Mesenteric fat pad (tissue), 1 donor: ENCODE results near the gene SMAD3. TPM values are rescaled to one million over a fixed set of nuclear protein-coding genes. Genes with fewer than 3 reads are reported as not detected.
A peak's percentile ranks its signal among the peaks of the same experiment; 100 is the strongest.

Experiments used
- DNase-seq: peaks from one replicate; pipeline ENCODE4 v3.0.0-alpha.2; 2020; ENCODE audit warnings: low spot score
- total RNA-seq: library from RNA; stranded (reverse); fragmentation: NEBNext Ultra II Directional; extraction: Animal tissue kit (Norgen Biotek cat#: 25700); gene quantifications from one replicate; pipeline ENCODE4 v1.2.1, GENCODE V29; 2021
- donor health status: DM: yes; HTN: yes; CAD: no.

Gene SMAD3
- total RNA-seq, 1 donor from 2014 or later: 71.9 TPM

DNA sequence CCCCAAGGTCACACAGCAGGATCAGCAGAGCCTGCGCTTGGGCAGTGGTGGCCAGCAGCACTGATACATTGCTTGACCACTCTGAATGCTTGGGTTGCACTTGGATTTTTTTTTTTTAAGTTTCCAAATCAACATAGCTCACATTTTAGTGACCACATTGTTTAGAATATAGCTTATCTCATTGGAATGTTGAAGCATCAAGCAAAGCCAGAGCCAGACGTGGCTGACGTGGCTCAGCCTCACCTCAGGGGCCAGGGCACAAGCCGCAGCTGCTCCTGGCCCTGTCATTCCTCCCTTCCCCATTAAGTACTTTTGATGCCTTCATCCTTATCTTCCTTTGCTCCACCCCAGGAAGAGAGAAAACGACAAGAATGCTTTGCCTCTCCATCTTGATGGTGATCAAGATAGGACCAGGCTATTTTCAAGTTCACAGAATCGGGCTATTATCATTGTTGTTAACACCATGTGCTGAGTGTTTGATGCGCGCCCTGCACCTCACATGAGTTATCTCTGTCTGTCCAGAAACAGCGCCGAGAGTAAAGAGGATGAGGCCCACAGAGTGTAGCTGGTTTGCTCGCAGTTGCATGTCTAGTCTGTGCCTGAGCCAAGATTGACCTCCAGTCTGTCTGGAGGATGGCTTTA lies 113.3 kb downstream of the SMAD3 start:
- DNase-seq: peak; percentile 64

DNA sequence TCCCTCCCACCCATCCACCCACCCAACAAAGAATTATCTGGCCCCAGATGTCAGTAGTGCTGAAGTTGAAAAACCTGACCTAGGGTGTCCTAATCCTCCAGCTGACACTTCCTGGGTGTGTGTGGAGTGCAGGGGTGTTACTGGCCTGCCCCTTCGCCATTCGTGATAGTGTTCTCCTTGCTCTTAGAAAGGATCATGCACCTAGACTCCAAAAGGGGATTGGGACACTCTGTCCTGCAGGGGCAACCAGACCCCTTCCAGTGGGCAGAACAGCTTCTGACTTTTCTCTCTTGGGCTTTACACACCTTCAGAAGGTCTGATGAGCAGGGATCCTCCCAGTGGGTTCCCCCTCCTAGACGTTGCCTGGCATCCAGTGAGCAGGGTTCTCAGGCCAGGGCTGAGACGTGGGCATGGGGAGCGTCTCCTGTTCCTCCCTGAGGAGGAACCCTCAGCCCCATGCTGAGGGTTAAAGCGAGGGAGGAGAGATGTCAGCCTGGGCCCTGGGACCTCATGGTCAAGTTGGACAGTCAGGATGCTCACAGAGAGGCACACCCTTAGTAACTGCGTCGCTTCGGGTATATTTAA lies 114.1 kb downstream of the SMAD3 start:
- peak; percentile 57 for DNase-seq

DNA sequence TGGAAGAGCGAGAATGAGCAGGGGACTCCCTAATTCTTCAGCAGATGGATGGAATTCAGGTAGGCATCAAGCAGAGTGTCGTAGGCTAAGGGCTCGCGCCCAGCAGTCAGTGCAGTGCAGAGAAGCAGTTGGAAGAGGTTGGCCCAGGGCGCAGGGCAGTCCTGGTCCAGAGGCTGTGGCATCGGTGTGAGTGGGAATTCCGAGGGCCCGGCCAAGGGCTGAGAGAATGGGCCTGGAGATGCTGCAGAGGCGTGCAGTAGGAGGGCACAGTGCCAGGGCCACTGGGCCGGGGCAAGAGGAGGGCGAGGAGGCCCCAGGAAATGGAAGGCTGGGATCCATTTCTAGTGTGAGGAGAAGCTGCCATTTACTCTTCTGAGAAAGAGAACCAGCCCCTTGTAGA lies 114.6 kb downstream of the SMAD3 start:
- DNase-seq: peak; percentile 78

DNA sequence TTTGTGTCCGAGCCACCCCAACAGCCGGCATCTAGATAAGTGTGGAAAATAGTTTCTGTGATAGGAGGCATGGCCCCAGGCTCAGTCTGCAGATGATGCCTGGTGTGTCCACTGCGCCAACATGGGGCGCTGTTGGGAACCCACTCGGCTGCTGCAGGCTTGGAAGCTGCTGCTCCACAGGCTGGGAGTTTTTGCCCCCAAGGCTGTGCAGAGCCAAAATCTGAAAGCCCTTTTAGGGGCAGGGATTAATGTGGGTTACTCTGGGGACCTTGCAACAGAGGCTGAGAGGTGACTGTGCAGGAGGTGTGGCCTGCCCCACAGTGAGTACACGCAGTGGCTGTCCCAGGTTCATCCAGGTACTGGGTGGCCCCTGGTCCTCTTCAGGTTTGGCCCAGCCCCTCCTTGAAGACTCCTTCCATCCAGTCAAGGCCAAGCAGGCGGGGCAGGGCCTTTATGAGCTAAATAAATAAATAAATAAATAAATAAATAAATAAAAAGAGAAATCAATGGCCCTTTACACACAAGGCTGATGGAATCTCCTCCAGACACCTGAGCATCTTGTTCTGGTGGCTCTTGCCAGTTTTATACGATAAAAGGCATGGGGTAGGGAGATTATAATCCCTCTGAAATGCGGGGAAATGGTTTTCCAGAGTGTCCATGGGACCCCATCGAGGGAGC lies 115.3 kb downstream of the SMAD3 start:
- peak; percentile 67 for DNase-seq

DNA sequence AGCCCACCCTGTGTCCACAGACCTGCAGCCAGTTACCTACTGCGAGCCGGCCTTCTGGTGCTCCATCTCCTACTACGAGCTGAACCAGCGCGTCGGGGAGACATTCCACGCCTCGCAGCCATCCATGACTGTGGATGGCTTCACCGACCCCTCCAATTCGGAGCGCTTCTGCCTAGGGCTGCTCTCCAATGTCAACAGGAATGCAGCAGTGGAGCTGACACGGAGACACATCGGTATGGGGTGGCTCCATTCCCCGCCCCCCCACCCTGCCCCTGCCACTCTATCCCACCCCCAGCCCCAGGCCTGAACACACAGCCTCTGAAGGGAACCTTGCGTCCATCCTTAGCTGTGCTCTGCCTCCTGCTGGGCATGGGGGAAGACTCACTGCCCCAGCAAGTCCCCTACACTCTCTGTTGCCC lies 115.8 kb downstream of the SMAD3 start:
- DNase-seq: peak; percentile 47

DNA sequence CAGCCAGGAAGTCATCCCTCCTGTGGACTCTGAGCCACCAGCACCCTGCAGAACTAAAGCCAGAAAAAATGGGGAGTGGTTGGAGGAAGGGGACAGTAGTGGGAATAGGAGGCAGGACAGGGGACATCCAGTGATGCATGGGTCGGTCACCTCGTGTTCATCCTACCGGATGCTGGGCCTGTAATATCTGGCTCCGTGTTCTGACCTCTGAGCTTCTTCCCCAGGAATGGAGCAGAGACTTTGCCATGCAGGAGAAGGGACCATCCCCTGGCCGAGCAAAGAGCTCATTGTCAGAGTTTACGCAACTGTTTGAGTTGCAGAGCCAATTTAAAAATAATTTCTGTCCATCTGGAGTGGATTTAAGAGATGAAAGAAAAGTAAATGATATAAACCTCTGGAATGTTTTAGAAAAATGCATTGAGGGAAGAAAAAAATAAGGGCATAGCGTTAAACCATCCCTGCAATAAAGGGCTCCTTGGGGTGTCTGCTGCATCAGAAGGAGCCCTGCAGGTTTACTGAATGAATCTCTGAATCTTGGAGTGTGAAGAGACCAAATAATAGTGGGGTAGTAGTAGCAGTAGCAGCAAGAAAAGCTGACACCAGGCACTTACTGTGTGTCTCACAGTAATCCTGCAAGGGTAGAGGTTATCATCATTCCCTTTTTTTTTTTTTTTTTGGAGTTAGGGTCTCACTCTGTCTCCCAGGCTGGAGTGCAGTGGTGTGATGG lies 118.2 kb downstream of the SMAD3 start:
- DNase-seq: peak; percentile 55

DNA sequence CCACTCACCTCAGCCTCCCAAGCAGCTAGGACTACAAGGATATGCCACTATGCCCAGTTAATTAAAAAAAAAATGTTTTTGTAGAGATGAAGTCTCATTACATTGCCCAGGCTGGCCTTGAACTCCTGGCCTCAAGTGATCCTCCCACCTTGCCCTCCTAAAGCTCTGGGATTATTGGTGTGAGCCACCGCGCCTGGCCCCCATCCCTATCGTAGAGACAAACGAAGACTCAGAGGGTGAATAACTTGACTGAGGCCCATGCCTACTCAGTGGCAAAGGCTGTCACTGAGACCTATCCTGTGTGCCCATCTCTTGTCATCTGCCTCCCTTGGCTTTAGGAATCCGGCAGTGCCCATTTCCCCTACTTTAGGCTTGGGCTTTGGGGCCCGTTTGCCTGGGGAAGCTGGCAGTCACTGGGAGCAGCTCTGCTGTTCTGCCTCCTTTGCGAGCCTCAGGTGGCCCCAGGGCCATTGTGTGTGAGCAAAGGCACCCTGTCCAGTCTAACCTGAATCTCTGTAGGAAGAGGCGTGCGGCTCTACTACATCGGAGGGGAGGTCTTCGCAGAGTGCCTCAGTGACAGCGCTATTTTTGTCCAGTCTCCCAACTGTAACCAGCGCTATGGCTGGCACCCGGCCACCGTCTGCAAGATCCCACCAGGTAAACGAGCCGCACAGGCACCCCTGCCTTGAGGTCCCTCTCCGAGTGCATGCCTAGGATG lies 119.0 kb downstream of the SMAD3 start:
- peak; percentile 83 for DNase-seq

GRCh38 chr15:67185051-67185450 lies 119.6 kb downstream of the SMAD3 start:
- DNase-seq: peak; percentile 60

- DNase-seq: peak; percentile 71
These were observed 120.3 kb downstream of the SMAD3 start for GRCh38 chr15:67185621-67186225.

DNA sequence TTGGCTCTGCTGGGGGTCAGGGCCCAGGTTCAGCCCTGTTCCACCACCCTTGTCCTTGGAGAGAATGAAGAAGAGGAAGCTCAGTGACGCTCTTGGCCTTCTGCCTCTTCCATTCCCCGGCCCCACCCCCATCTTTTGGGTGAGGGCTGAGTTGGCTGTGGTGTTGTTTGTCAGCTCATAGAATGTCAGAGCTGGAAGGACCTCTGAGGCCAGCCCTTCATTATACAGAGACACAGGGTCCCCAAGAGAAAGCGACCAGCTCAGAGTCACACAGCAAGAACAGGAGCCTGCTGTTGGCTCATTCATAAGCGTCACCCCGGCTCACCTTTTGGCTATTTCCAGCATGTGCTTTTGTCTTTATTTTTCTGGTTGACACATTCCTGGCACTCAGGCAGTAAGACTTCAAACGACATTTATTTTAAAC lies 120.8 kb downstream of the SMAD3 start:
- peak; percentile 90 for DNase-seq

GRCh38 chr15:67186688-67187087 lies 121.3 kb downstream of the SMAD3 start:
- no peak for DNase-seq

DNA sequence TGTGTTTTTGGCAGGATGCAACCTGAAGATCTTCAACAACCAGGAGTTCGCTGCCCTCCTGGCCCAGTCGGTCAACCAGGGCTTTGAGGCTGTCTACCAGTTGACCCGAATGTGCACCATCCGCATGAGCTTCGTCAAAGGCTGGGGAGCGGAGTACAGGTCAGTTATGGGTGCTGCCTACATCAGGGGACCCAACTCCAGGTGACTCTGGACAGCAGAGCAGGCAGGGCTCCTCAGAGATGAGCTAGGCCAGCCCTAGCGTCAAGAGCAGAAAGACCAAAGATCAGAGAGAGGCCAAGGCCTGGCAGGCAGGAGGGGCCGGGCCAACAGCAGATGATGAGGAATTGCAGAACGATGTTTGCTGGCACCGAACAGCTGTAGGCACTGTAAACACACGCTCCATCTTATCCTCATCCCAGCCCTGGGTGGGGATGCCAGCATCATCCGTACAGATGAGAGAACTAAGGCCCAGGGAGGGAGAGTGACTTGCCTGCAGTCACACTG lies 122.0 kb downstream of the SMAD3 start:
- no peak for DNase-seq

DNA sequence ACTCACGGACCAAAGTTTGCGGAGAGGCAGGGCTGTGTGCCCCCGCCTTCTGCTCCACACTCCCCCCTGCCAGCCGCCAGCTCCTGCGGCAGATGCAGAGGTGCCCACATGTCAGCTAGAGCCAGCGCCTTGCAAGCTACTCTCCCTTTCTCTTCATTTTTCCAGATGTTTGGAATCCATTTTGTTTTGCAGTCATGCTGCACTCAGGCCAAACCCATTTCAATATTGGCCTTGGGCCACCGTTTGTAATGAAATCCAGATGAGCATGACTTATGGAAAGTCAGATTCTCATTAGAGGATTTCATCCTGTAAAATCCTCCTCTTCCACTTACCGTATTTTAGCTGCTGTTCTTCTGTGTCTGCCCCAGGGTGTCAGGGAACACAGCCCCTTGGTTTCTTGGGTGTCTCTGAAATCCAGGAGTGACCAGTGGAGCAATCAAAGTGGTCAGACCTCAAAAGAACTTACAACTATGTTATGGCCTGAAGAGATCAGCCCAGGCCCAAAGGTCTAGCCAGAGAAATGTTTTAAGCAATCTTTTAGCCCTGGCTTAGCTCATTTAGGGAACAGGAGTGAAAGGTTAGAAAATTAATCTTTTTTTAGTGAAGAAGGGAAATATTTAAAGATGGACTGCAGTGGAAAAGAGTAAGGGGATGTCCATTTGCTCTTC lies 123.3 kb downstream of the SMAD3 start:
- no peak for DNase-seq

GRCh38 chr15:67189326-67190051 lies 124.1 kb downstream of the SMAD3 start:
- no peak for DNase-seq

DNA sequence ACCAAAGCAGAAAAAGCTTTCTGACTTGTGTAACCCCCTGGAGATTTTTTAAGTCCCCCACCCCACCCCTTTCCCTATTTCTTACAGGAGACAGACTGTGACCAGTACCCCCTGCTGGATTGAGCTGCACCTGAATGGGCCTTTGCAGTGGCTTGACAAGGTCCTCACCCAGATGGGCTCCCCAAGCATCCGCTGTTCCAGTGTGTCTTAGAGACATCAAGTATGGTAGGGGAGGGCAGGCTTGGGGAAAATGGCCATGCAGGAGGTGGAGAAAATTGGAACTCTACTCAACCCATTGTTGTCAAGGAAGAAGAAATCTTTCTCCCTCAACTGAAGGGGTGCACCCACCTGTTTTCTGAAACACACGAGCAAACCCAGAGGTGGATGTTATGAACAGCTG lies 124.9 kb downstream of the SMAD3 start:
- no peak for DNase-seq

DNA sequence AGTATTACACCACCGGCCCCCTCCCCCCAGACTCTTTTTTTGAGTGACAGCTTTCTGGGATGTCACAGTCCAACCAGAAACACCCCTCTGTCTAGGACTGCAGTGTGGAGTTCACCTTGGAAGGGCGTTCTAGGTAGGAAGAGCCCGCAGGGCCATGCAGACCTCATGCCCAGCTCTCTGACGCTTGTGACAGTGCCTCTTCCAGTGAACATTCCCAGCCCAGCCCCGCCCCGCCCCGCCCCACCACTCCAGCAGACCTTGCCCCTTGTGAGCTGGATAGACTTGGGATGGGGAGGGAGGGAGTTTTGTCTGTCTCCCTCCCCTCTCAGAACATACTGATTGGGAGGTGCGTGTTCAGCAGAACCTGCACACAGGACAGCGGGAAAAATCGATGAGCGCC lies 125.4 kb downstream of the SMAD3 start:
- no peak for DNase-seq

DNA sequence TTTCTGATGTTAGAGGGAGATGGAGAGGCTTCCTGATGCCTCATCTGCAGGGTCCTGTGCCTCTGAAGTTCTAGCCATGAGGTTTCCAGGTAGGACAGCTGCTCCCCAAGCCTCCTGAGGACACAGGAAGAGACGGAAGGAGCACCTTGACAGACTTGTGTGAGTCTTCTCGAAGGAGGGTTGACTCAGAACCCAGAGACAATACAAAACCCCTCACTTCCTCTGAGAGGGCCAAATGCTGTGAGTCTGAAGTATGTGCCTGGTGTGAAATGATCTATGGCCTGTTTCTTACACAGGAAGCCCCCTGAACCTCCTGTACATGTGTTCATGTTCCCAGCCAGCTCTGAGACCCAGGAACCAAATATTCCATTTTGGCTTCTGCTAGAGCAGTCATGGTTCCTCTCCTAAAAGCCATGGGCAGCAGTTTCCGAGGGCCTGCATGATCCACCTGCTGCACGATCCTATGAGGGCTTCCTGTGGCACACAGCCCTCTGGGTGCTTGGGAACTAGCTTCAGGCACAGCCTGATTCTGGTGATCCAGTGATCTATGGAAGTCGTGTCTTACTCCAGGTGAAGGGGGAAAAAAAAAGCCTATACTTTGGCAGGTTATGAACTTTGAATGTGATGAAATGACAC lies 126.9 kb downstream of the SMAD3 start:
- no peak for DNase-seq

DNA sequence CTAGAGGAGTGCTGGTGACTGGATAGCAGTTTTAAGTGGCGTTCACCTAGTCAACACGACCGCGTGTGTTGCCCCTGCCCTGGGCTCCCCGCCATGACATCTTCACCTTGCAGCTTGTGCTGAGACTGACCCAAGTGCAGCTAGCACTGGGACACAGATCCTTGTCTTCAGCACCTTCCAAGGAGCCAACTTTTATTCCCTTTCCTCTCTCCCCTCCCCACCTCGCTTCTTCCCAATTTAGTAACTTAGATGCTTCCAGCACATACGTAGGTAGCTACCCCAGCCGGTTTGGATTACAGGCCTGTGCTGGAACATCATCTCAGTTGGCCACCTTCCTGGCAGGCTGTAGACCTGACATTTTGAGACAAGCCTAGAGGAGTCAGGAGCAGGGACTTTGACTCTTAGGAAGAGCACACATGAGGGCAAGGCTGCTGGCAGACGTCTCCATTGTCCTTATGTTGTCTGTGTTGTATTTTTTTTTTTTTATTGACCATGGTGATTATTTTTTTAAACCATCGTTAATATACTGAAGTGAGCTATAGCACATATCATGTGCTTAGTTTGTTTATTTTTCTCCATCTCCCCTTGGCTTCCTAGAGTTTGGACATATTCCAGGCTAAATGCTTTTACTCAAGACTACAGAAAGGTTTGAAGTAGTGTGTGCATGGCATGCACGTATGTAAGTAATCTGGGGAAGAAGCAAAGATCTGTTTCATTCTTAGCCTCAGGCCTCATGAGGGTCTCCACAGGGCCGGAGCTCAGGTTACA lies 128.0 kb downstream of the SMAD3 start:
- no peak for DNase-seq
